ENCODE data around the gene PRELID3B. TPM values are rescaled to one million over a fixed set of nuclear protein-coding genes. Genes with fewer than 3 reads are reported as not detected.
A peak's percentile ranks its signal among the peaks of the same experiment; 100 is the strongest.

Gene PRELID3B
- total and polyA plus RNA-seq, 10 of the 15 experiments (the other 5 are each of a cell fraction or from before 2014, with no cell fraction given) = 72.5 to 151 (median 124) TPM

DNA sequence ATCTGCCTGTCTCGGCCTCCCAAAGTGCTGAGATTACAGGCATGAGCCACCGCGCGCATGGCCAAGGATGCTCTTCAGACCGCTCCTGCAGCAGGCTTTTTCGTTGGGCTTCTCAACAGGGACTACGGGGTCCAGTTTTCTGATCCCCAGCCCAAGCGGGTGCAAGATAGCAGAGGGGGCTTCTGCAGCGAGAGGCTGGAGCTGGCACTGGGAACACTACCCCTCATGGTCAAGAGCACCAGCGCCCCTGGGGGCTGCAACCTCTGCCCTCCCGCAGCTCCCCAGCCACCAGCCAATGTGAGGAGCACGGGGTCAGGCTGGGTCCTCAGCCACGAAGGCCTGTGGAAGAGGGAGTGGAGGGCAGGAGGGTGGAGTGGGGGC lies 41.5 kb downstream of the PRELID3B start:
- no peaks in the 10 kb centered on the region for H3K27me3 ChIP-seq (replicated peaks in 1 of 2; ENCODE audit: control insufficient read depth in 2 of 2, insufficient read depth in 2 of 2, low read length in 1 of 2)
- H2AFZ ChIP-seq (ENCODE audit: control insufficient read depth, low read depth, low read length) = no peak overlapping the region
- SMC1A ChIA-PET (ENCODE audit: uncharacterized antibody, unreplicated experiment) = no interaction called here
- POLR2A ChIA-PET = interaction anchor here (0.7 kb wide), 1 partner anchor 28 kb away, joined by 8 read pairs; no protein-coding TSS in a partner anchor
- H3K4me2 ChIP-seq (ENCODE audit: control insufficient read depth, insufficient read depth) = no peak overlapping the region
- no peak for ATAC-seq
- intact Hi-C loops (cut with micrococcal nuclease; ENCODE audit: unreplicated experiment) = no loop called here
- CTCF ChIA-PET = no interaction called here
- no peaks in the 10 kb centered on the region for H3K9me3 ChIP-seq (replicated peaks; ENCODE audit: control insufficient read depth, insufficient read depth, low read length)
- no peak overlapping the region for H3K27ac ChIP-seq (ENCODE audit: control insufficient read depth, insufficient read depth)
- peaks cover 31 to 44% of the 10 kb centered on the region in 2 experiments for H3K36me3 ChIP-seq (ENCODE audit: control insufficient read depth in 2 of 2, insufficient read depth in 2 of 2, low read length in 1 of 2)
- H3K4me3 ChIP-seq = no peak overlapping the region
- no peak for FAIRE-seq
- RAD21 ChIA-PET (ENCODE audit: unreplicated experiment) = no interaction called here
- WGBS (ENCODE audit: insufficient coverage, insufficient replicate concordance, low lambda C conversion rate, missing lambda C conversion rate) = 88% methylated on average over 13 of the region's 13 CpGs
- no TSS peak for BruUV-seq (replicated peaks)
- peaks cover 42% of the 10 kb centered on the region for H3K79me2 ChIP-seq (ENCODE audit: control insufficient read depth, insufficient read depth, low read length)
- peaks cover 20% of the 10 kb centered on the region for H3K4me1 ChIP-seq (ENCODE audit: control insufficient read depth, insufficient read depth, low read length)
- H4K20me1 ChIP-seq (ENCODE audit: control insufficient read depth, insufficient read depth) = peaks cover 5% of the 10 kb centered on the region
- H3K9ac ChIP-seq (ENCODE audit: control insufficient read depth, insufficient read depth, low read length) = no peak overlapping the region
- no peak for DNase-seq (ENCODE audit: low read depth, low spot score)
- in situ Hi-C loops (cut with MboI) = loop anchor here (10.0 kb wide), 2 partner anchors 546 to 1606 kb away; partner anchors contain the start of gene RBM38
- TF ChIP-seq EED (IDR thresholded peaks at IDR 0.05; ENCODE audit: low read depth) (no peak), YBX1 (IDR thresholded peaks at IDR 0.05) (no peak), WRNIP1 (IDR thresholded peaks at IDR 0.05; ENCODE audit: borderline replicate concordance, low read depth, low read length) (no peak), ASH2L (IDR thresholded peaks at IDR 0.05; ENCODE audit: borderline replicate concordance, low read depth) (no peak), BMI1 (IDR thresholded peaks at IDR 0.05; ENCODE audit: borderline replicate concordance) (no peak), RAD21 (IDR thresholded peaks at IDR 0.05; ENCODE audit: insufficient read depth, low read depth, low read length) (no peak)
- TF ChIP-seq, protein P1, sequence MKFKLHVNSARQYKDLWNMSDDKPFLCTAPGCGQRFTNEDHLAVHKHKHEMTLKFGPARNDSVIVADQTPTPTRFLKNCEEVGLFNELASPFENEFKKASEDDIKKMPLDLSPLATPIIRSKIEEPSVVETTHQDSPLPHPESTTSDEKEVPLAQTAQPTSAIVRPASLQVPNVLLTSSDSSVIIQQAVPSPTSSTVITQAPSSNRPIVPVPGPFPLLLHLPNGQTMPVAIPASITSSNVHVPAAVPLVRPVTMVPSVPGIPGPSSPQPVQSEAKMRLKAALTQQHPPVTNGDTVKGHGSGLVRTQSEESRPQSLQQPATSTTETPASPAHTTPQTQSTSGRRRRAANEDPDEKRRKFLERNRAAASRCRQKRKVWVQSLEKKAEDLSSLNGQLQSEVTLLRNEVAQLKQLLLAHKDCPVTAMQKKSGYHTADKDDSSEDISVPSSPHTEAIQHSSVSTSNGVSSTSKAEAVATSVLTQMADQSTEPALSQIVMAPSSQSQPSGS (IDR thresholded peaks at IDR 0.05; ENCODE audit: low read length) = no peak

DNA sequence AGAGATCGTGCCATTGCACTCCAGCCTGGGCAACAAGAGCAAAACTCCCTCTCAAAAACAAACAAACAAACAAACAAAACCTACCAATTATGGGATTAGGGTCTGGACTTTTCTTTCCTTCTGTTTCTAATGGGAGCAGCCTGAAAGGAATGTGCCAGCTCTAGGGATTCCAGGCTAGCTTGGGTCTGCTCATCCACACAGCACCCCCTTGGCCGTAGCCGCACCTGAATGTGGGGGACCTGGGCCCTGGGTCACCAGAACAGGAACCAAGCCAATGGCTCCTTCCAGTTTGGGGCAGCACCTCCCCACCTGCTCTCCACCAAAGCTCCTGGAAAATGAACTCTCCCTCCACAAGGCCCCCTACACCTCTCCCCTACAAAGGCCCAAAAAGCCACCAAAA lies 42.3 kb downstream of the PRELID3B start:
- Histone ChIP-seq H3K27ac (ENCODE audit: control insufficient read depth, insufficient read depth) (no peak overlapping the region), H2AFZ (ENCODE audit: control insufficient read depth, low read depth, low read length) (no peak overlapping the region), H3K27me3 (replicated peaks in 1 of 2; ENCODE audit: control insufficient read depth in 2 of 2, insufficient read depth in 2 of 2, low read length in 1 of 2) (no peaks in the 10 kb centered on the region), H3K9ac (ENCODE audit: control insufficient read depth, insufficient read depth, low read length) (no peak overlapping the region), H3K9me3 (replicated peaks; ENCODE audit: control insufficient read depth, insufficient read depth, low read length) (no peaks in the 10 kb centered on the region), H3K4me1 (ENCODE audit: control insufficient read depth, insufficient read depth, low read length) (peaks cover 20% of the 10 kb centered on the region), H3K4me3 (no peak overlapping the region), H3K4me2 (ENCODE audit: control insufficient read depth, insufficient read depth) (no peak overlapping the region), H4K20me1 (ENCODE audit: control insufficient read depth, insufficient read depth) (peaks cover 5% of the 10 kb centered on the region), H3K36me3 (ENCODE audit: control insufficient read depth in 2 of 2, insufficient read depth in 2 of 2, low read length in 1 of 2) (peaks cover 35 to 52% of the 10 kb centered on the region in 2 experiments), H3K79me2 (ENCODE audit: control insufficient read depth, insufficient read depth, low read length) (peaks cover 35% of the 10 kb centered on the region)
- RAD21 ChIA-PET (ENCODE audit: unreplicated experiment) = no interaction called here
- DNase-seq (ENCODE audit: low read depth, low spot score) (no peak), ATAC-seq (no peak), FAIRE-seq (no peak)
- intact Hi-C loops (cut with micrococcal nuclease; ENCODE audit: unreplicated experiment) (no loop called here), in situ Hi-C loops (cut with MboI) (loop anchor here (10.0 kb wide), 2 partner anchors 546 to 1606 kb away; partner anchors contain the start of gene RBM38)
- SMC1A ChIA-PET (ENCODE audit: uncharacterized antibody, unreplicated experiment) = no interaction called here
- POLR2A ChIA-PET = no interaction called here
- TF ChIP-seq, protein P2, sequence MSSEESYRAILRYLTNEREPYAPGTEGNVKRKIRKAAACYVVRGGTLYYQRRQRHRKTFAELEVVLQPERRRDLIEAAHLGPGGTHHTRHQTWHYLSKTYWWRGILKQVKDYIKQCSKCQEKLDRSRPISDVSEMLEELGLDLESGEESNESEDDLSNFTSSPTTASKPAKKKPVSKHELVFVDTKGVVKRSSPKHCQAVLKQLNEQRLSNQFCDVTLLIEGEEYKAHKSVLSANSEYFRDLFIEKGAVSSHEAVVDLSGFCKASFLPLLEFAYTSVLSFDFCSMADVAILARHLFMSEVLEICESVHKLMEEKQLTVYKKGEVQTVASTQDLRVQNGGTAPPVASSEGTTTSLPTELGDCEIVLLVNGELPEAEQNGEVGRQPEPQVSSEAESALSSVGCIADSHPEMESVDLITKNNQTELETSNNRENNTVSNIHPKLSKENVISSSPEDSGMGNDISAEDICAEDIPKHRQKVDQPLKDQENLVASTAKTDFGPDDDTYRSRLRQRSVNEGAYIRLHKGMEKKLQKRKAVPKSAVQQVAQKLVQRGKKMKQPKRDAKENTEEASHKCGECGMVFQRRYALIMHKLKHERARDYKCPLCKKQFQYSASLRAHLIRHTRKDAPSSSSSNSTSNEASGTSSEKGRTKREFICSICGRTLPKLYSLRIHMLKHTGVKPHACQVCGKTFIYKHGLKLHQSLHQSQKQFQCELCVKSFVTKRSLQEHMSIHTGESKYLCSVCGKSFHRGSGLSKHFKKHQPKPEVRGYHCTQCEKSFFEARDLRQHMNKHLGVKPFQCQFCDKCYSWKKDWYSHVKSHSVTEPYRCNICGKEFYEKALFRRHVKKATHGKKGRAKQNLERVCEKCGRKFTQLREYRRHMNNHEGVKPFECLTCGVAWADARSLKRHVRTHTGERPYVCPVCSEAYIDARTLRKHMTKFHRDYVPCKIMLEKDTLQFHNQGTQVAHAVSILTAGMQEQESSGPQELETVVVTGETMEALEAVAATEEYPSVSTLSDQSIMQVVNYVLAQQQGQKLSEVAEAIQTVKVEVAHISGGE (CRISPR knock-in tag; IDR thresholded peaks at IDR 0.05) = no peak
- peak; percentile 51 for TF ChIP-seq POLR2A (IDR thresholded peaks at IDR 0.05; ENCODE audit: low read depth, low read length)
- WGBS (ENCODE audit: insufficient coverage, insufficient replicate concordance, low lambda C conversion rate, missing lambda C conversion rate) = 83% methylated on average over 3 of the region's 3 CpGs
- CTCF ChIA-PET = no interaction called here
- BruUV-seq (replicated peaks) = no TSS peak
